DND-41 (cell line): ENCODE data around the gene EML1.

Source experiments
- ATAC-seq: fragments of 200-7000 bp; cut with Tn5 transposase; 3 replicates; pipeline ENCODE4 v1.9.1; 2021; ENCODE audit warnings: low read depth; ENCODE audit not compliant: insufficient read depth
- DNase-seq: peaks from one replicate; pipeline ENCODE4 v3.0.0-alpha.2; 2020
- H2AFZ ChIP-seq: 2 replicates; pipeline ENCODE4 v1.6.0; 2012; ENCODE audit warnings: low read depth, low read length
- H3K27ac ChIP-seq: 2 replicates; pipeline ENCODE4 v1.5.1; 2012; ENCODE audit warnings: low read length, inconsistent platforms
- H3K27me3 ChIP-seq: fragments of 200-600 bp; sonication (generic); 2 replicates; pipeline ENCODE4 v1.6.0; 2012; ENCODE audit warnings: low read length, mild to moderate bottlenecking, inconsistent platforms; ENCODE audit not compliant: insufficient read depth, poor library complexity
- H3K36me3 ChIP-seq: 2 replicates; pipeline ENCODE4 v1.5.1; 2012; ENCODE audit warnings: low read length, inconsistent platforms; ENCODE audit not compliant: insufficient read depth
- H3K4me1 ChIP-seq: 2 replicates; pipeline ENCODE4 v1.5.1; 2012; ENCODE audit warnings: mild to moderate bottlenecking, low read length; ENCODE audit not compliant: insufficient read depth
- H3K4me2 ChIP-seq: 2 replicates; pipeline ENCODE4 v1.6.0; 2012; ENCODE audit warnings: mild to moderate bottlenecking, moderate library complexity, low read length, inconsistent platforms; ENCODE audit not compliant: insufficient read depth
- H3K4me3 ChIP-seq, 2 experiments: fragments of 200-600 bp in 1 of 2; shearing (Covaris generic) in 1 of 2; 2 replicates each; pipeline ENCODE4 v1.5.1; 2012 to 2016; ENCODE audit warnings: inconsistent platforms in 2 of 2, low read length in 2 of 2, mild to moderate bottlenecking in 2 of 2, low read depth in 1 of 2, moderate library complexity in 1 of 2
- H3K79me2 ChIP-seq: 2 replicates; pipeline ENCODE4 v1.6.0; 2012; ENCODE audit warnings: low read length, inconsistent platforms; ENCODE audit not compliant: insufficient read depth
- H3K9ac ChIP-seq: 2 replicates; pipeline ENCODE4 v1.6.0; 2012; ENCODE audit warnings: low read depth, mild to moderate bottlenecking, inconsistent platforms, low read length, moderate library complexity
- H3K9me3 ChIP-seq: 2 replicates; pipeline ENCODE4 v1.5.1; 2012; ENCODE audit warnings: low read length, moderate library complexity, mild to moderate bottlenecking, inconsistent platforms; ENCODE audit not compliant: insufficient read depth, severe bottlenecking
- H4K20me1 ChIP-seq: 2 replicates; pipeline ENCODE4 v1.6.0; 2012; ENCODE audit warnings: low read length; ENCODE audit not compliant: insufficient read depth
- CTCF ChIP-seq: IDR thresholded peaks from 2 replicates; pipeline ENCODE4 v1.5.1; 2012; ENCODE audit warnings: borderline replicate concordance, low read length, moderate library complexity, mild to moderate bottlenecking; ENCODE audit not compliant: poor library complexity, severe bottlenecking; ENCODE audit errors: extremely low read depth
- EZH2 ChIP-seq: IDR thresholded peaks from 3 replicates; pipeline ENCODE4 v1.6.1; 2012; ENCODE audit warnings: borderline replicate concordance, low read depth, mild to moderate bottlenecking, moderate library complexity, low read length, inconsistent platforms; ENCODE audit not compliant: severe bottlenecking

EML1 gene

GRCh38 chr14:99918781-99919180, 125.6 kb downstream of the EML1 start:
- H3K4me2 ChIP-seq = no peak overlapping the region
- no peak overlapping the region for H2AFZ ChIP-seq
- H3K27me3 ChIP-seq = peaks cover 22% of the 10 kb centered on the region
- no peaks in the 10 kb centered on the region for H3K79me2 ChIP-seq
- ATAC-seq = no peak
- no peak for DNase-seq
- H3K27ac ChIP-seq = no peak overlapping the region
- H3K4me3 ChIP-seq = no peak overlapping the region
- no peaks in the 10 kb centered on the region for H3K36me3 ChIP-seq
- TF ChIP-seq CTCF = no peak
- no peak for TF ChIP-seq EZH2
- H3K4me1 ChIP-seq = no peaks in the 10 kb centered on the region
- no peaks in the 10 kb centered on the region for H4K20me1 ChIP-seq
- H3K9me3 ChIP-seq = no peaks in the 10 kb centered on the region
- H3K9ac ChIP-seq = no peak overlapping the region

- Histone ChIP-seq H3K27me3 (peaks cover 17% of the 10 kb centered on the region), H4K20me1 (no peaks in the 10 kb centered on the region), H2AFZ (no peak overlapping the region), H3K79me2 (no peaks in the 10 kb centered on the region), H3K4me1 (no peaks in the 10 kb centered on the region), H3K36me3 (no peaks in the 10 kb centered on the region), H3K4me2 (no peak overlapping the region), H3K9me3 (no peaks in the 10 kb centered on the region), H3K27ac (no peak overlapping the region), H3K4me3 (no peak overlapping the region), H3K9ac (no peak overlapping the region)
- no peak for TF ChIP-seq EZH2
- TF ChIP-seq CTCF = no peak
- DNase-seq (no peak), ATAC-seq (no peak)
Observed at GRCh38 chr14:99921425-99921824, 128.2 kb downstream of the EML1 start.

GRCh38 chr14:99924379-99924778, 131.2 kb downstream of the EML1 start:
- Histone ChIP-seq H3K79me2 (no peaks in the 10 kb centered on the region), H2AFZ (no peak overlapping the region), H3K4me1 (no peaks in the 10 kb centered on the region), H3K4me3 (no peak overlapping the region), H3K27me3 (peaks cover 6% of the 10 kb centered on the region), H3K36me3 (no peaks in the 10 kb centered on the region), H3K27ac (no peak overlapping the region), H3K4me2 (no peak overlapping the region), H3K9ac (no peak overlapping the region), H3K9me3 (no peaks in the 10 kb centered on the region), H4K20me1 (no peaks in the 10 kb centered on the region)
- DNase-seq = no peak
- ATAC-seq = no peak
- TF ChIP-seq EZH2 (no peak), CTCF (no peak)

GRCh38 chr14:99925471-99925870, 132.3 kb downstream of the EML1 start:
- no peak overlapping the region for H3K27ac ChIP-seq
- H3K4me3 ChIP-seq = no peak overlapping the region
- no peak for DNase-seq
- no peaks in the 10 kb centered on the region for H3K4me1 ChIP-seq
- H4K20me1 ChIP-seq = no peaks in the 10 kb centered on the region
- TF ChIP-seq EZH2 (no peak), CTCF (no peak)
- no peaks in the 10 kb centered on the region for H3K79me2 ChIP-seq
- ATAC-seq = no peak
- H3K4me2 ChIP-seq = no peak overlapping the region
- H3K36me3 ChIP-seq = no peaks in the 10 kb centered on the region
- H3K9ac ChIP-seq = no peak overlapping the region
- no peaks in the 10 kb centered on the region for H3K9me3 ChIP-seq
- peaks cover 3% of the 10 kb centered on the region for H3K27me3 ChIP-seq
- H2AFZ ChIP-seq = no peak overlapping the region
